C1 segment of cervical spinal cord (tissue), 14 donors: ENCODE data around the gene MSH4.
"Not testable (repeated sequence)": the region's sequence is repeated elsewhere in the genome, so short reads cannot be mapped to it uniquely, and the experiment has no call there.

Source experiments
- DNase-seq, 14 donors: peaks; one replicate each; lab custom pipeline; 2025; lab: John Stamatoyannopoulos, UW

Gene MSH4

DNA sequence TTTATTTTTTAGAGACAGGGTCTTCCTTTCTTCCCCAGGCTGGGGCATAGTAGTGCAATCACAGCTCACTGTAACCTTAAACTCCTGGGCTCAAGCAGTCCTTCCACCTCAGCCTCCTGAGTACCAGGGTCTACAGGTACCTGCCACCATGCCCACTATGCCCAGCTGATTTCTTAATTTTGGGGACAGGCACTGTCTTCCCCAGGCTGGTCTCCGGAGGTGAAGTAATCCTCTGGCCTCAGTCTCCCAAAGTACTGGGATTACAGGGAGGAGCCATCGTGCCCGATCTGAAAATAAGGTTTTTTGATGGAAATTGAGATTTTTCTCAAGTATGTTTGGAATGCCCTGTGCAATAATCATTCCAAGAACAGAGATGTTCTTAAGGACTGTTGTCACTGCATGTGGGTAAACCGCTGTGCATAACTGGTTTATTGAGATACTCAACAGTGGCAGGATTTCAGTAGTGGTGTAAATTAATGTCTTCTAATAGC lies 934 bp upstream of the MSH4 start:
- DNase-seq: no peak

DNA sequence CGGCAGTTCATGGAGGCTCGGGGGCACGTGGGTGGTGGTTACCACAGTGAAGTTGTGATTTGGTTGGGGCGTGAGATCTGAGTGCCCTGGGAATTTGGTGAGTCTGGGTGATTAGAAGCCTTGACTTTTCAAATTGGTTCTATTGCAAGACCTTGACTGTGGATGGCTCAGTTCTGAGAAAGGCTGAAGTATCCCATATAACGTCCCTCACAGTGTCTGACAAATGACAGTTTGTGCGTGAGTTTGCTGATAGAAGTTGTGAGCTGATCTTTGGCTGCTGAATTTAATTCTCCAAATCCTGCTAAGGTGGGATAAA lies 549 bp downstream of the MSH4 start:
- no peak for DNase-seq

DNA sequence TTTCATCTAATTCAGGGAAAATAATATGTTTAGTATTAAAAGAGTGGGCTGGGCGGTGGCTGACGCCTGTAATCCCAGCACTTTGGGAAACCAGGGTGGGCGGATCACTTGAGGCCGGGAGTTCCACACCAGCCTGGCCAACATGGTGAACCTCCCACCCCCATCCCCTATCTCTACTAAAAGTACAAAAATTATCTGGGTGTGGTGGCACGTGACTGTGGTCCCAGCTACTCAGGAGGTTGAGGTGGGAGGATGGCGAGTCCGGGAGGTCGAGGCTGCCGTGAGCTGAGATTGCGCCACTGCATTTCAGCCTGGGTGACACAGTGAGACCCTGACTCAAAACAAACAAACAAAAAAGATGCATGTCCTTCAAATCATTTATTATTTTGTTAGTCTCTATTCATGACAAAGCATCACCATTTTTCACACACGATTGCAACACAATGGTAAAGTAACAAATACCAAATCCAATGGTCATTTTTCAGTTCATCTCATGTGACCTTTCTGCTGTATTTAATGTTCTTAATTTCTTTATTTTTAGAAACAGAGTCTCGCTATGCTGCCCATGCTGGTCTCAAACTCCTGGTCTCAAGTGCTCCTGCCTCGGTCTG lies 1.0 kb downstream of the MSH4 start:
- DNase-seq: no peak

DNA sequence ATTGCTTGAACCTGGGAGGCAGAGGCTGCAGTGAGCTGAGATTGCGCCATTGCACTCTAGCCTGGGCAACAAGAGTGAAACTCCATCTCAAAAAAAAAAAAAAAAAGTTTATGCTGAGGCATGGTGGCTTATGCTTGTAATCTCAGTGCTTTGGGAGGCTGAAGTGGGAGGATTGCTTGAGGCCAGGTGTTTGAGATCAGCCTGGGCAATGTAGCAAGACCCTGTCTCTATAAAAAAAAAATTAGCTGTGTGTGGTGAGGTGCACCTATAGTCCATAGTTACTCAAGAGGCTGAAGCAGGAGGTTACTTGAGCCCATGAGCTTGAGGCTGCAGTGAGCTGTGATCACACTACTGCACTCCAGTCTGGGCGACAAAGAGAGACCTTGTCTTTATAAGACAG lies 4.8 kb downstream of the MSH4 start:
- DNase-seq: not testable (repeated sequence)

DNA sequence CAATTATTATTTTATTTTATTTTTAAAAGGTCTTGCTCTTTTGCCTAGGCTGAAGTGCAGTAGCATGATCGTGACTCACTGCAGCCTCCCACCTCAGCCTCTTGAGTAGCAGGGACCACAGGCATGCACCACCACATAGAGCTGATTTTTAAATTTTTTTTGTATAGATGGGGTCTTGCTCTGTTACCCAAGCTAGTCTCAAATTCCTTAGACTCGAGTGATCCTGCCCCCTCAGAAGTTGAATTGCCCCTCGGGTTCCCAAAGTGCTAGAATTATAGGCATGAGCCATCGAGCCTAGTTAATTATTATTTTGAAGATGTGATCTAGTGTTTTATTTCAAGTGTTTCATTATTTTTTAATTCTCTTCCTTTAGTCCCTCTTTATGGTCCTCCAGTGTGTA lies 12.2 kb downstream of the MSH4 start:
- DNase-seq: no peak

DNA sequence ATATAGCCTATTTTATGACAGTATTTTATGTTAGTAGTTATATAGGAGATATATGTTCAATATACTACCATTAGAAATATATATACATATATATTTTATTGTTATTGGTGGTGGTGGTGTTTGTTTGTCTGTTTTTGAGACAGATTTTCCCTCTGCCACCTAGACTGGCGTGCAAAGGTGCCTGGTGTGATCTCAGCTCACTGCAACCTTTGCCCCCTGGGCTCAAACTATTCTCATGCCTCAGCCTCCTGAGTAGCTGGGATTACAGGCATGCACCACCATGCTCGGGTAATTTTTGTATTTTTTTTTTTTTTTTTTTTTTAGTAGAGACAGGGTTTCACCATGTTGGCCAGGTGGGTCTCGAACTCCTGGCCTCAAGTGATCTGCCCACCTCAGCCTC lies 13.4 kb downstream of the MSH4 start:
- DNase-seq: not testable (repeated sequence)

DNA sequence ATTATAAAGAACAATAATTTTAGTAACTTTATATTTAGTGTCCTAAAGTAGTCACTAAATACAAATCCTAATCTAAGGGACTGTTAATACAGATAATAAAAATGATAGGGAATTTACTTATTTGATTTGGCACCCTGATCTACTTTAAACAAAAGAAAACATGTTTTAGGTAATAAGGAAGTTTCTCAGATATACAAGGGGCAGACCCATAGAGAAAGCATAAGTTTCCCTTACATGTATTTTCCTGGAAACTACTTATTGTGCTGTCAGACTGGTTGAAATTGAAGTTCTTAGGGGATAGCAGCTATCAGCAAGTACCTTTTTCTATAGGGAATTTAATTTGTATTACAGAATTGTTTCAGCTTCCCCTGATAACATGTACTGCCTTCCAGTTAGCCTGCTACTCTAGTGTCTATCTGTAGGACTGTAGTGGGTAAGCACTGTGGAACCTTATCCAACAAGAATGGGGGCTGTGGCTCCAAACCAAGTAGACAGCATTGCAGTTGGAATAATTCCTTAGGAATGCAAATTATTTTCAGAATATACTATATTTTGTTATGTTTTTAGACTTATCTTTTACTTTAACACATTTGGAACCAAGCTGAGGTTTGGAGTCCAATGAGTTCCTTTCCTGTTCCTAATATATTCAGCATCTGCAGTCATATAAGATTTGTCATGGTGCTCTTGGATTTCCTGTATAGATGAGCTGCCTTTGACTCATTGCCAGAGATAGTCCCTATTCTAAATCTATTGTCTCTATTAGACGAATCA lies 14.7 kb downstream of the MSH4 start:
- no peak for DNase-seq

DNA sequence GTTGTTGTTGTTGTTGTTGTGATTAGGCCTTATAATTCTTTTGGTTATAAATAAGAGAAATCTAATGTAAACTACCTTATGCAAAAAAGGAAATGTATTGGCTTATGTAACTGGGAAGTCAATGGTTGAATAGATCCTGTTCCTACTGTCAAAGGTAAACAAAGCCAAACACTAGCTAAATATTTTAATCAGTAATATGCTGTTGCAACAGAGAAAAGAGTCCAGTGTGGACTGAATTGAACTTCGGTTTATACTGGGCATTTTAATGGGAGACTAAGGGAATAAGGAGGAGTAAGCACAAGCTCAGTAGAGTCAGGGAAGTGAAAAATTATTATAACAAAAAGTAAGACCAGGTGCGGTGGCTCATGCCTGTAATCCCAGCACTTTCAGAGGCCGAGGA lies 15.4 kb downstream of the MSH4 start:
- DNase-seq: no peak

DNA sequence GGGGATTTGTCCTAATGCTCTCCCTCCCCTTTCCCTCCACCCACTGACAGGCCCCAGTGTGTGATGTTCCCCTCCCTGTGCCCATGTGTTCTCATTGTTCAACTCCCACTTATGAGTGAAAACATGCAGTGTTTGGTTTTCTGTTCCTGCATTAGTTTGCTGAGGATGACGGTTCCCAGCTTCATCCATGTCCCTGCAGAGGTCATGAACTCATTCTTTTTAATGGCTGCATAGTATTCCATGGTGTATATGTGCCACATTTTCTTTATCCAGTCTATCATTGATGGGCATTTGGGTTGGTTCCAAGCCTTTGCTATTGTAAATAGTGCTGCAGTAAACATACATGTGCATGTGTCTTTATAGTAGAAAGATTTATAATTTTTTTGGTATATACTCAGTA lies 26.9 kb downstream of the MSH4 start:
- DNase-seq: not testable (repeated sequence)

DNA sequence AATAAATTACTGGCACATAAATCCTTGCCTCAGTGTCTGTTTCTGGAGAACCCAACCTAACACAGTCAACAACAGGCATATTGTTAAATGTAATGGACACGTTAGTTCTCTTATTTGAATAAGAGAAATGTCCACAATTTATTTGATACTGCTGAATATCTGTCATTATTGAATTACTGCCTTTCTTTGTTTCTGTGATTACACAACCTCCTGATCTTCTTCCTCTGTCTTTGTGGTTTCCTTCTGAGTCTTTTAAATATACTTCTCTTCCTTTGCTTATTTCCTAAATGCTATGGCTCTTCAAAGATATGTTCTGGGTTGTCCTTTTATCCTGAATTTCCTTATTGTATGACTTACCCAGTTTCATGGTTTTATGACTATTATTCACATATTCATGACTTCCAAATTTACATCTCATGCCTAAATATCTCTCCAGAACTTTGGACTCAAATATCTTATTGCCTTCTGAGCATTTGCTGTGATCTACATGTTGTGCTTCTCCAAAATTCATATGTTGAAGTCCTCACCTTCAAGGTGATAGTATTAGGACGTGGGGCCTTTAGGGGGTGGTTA lies 39.9 kb downstream of the MSH4 start:
- DNase-seq: no peak

DNA sequence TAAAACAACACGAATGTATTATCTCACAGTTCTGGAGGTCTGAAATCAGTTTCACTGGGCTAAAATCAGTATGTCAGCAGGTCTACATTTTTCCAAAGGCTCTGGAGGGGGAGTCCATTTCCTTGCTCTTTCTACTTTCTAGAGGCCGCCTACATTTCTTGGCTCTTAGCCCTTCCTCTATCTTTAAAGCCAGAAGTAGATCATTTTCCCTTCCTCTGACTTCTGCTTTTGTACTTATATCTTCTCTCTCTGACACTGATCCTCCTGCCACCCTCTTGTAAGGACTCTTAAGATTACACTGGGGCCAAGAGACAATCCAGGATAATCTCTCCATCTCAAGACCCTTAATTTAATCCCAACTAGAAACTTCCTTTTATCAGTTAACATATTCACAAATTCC lies 41.4 kb downstream of the MSH4 start:
- no peak for DNase-seq

DNA sequence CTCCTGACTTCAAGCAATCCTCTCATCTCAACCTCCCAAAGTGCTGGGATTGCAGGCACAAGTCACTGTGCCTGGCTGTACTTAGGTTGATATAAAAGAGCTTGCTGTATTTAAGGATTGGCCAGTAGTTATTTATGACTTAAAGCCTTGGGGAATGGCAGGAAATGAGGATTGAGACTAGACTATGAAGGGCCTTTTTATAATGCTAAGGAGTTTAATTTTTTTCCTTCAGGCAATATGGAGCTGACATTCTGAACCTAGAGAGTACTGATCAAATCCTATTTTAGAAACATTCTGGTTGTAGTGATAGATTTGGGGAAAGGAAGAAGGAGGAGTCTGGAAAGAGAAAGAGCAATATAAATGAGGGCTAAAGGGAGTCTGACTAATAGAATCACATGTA lies 44.7 kb downstream of the MSH4 start:
- no peak for DNase-seq

DNA sequence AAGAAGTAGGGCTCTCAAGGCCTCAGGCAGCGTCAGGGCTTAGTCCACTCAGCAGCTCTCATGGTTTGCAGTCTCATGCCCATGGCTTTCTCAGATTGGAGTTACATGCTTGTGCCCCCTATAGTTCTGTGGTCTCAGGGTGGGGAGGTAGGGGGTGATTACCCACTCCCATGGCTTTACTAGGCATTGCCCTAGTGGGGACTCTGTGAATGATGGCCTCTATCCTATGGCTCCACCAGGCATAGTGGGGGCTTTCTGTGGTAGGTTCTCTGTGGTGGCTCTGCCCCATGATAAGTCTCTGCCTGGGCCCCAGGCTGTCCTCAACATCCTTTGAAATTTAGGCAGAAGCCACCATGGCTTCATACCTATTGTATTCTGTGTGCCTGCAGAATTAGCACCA lies 48.9 kb downstream of the MSH4 start:
- DNase-seq: no peak

DNA sequence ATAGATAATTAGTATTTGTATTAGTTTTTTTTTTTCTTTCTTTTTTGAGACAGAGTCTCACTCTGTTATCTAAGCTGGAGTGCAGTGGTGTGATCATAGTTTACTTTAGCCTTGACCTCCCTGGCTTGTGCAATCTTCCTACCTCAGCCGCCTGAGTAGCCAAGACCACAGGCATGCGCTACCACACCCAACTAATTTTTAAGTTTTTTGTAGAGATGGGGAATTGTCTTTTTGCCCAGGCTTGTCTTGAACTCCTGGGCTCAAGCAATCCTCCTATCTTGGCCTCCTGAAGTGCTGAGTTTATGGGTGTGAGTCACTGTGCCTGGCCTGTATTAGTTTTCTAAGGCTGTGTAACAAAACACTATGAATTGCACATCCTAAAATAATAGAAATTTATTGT lies 58.3 kb downstream of the MSH4 start:
- no peak for DNase-seq

DNA sequence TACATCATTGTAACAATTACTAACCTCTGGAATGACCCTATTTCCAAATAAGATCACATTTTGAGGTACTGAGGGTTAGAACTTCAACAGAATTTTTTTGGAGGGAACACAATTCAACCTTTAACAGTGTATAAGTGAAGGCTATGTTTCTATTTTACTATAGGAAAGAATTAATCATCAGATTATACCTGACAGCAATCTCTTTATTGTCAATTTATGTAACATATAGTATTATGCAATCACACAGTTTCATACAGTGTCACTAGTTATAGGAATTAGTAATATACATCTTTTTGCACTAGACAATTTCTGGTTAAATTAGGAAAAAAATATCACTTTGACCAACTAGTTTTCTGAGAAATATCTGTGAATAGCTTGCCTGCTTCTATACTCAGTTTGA lies 59.1 kb downstream of the MSH4 start:
- no peak for DNase-seq

DNA sequence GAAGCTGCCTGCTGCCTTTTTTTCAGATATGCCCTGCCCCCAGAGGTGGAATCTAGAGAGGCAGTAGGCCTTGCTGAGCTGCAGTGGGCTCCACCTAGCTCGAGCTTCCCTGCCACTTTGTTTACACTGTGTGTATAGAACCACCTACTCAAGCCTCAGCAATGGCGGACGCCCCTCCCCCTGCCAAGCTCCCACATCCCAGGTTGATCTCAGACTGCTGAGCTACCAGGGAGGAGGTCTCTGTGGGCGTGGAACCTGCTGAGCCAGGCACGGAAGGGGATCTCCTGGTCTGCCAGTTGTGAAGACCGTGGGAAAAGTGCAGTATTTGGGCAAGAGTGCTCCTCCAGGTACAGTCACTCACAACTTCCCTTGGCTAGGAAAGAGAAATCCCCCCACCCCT lies 65.1 kb downstream of the MSH4 start:
- no peak for DNase-seq

DNA sequence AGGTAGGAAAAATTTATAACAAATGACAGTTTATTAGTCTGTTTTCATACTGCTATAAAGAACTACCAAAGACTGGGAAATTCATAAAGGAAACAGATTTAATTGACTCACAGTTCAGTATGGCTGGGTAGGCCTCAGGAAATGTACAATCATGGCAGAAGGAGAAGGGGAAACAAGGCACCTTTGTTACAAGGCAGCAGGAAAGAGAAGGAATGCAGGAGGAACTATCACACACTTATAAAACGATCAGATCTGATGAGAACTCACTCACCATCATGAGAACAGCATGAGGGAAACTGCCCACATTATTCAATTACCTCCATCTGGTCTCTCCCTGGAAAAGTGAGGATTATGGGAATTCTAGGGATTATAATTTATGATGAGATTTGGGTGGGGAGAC lies 74.3 kb downstream of the MSH4 start:
- DNase-seq: no peak

DNA sequence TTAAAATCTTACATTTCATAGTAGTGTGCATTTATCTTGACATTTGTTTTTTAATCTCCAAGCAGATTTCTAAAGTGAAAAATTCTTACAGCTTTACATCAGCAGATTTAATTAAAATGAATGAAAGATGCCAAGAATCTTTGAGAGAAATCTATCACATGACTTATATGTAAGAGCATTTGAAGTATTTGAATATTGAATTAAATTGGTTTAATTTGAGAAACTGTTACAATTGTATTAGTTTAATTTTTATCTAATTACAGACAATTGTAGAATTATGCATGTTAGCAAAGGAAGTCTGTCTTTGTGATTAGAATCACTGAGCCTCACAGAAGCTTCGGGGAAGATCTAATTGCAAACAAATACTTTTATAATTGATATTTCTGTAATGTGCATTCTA lies 83.3 kb downstream of the MSH4 start:
- no peak for DNase-seq

DNA sequence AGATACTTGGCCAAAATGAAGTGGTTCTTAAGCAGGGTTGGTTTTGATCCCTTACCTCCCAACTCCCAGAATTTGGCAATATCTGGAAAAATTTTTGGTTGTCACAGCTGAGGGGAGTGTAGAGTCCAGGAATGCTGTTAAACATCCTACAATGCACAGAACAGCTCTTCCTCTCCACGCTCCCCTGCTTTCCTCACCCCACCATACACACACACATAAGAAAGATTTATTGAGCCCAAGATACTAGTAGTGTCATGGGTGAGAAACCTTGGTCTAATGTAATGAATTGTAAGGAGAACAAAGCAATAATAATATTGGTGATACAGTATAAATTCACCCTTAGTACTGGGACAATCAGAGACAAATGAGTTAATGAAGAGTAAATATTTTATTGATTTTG lies 87.8 kb downstream of the MSH4 start:
- DNase-seq: no peak

DNA sequence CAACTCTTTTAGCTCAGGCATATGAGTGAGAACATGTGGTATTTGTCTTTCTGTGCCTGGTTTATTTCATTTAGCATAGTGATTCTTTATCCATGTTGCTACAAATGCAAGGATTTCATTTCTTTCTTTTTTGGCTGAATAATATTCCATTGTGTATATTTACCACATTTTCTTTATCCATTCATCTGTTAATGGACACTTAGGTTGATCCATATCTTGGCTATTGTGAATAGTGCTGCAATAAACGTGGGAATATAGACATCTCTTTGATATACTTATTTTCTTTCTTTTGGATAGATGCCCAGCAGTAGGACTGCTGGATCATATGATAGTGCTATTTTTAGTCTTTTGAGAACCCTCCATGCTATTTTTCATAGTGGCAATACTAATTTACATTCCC lies 104.7 kb downstream of the MSH4 start:
- DNase-seq: no peak

DNA sequence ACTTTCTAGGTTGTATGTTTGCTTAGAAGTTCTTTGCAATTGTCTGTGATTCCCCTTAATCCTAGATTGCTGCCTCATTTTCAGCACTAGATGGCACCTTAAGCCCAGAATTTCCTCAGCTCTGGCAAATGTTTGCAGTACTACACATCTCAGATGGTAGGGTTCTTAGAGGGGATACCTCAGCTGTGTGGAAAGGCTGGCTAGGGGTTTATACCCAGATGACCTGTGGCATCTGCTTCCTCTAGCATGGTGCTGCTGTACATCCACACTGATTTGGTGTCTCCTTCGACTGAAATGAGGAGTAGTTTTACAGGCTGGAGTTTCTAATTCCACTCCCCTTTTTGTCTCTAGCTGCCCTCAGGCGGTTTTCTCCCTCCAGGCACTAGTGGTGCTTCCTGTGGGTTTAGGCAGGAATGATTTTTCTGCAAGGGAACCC lies 112.1 kb downstream of the MSH4 start:
- DNase-seq: peak in 3 of 14 donors; percentile 0 to 1 (median 0)

DNA sequence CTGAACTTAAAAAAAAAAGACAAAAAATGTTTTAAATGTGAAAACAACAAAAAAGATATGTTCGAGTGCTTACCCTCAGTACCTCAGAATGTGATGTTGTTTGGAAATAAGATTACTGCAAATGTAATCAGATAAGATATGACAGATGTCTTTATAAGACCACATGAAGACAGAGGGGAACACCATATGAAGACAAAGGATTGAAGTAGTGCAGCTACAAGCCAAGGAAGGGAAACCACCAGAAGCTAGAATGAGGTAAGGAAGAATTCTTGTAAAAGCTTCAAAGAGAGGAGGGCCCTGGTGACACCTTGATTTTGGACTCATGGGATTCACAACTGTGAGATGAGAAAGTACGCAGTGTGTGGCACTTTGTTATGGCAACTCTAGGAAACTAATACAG lies 120.2 kb downstream of the MSH4 start:
- no peak for DNase-seq

DNA sequence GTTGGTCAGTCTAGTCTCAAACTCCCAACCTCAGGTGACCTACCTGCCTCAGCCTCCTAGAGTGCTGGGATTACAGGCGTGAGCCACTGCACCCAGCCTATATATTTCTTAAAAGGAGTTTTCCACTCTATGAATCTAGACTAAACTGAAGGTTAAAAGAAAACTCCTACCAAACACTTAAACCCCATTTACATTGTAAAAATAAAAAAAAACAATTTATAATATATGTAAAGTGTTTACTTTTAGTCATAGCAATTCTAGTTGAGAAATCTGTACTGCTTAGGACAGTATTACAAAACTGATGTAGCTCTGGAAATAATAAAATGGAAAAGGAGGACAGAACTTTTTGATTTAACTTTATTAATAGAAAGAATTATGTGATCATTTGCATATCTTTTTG lies 126.0 kb downstream of the MSH4 start:
- no peak for DNase-seq
